Nephron progenitor cell (in vitro differentiated cells): ENCODE data around the gene MLIP.

Source experiments
- DNase-seq: peaks from one replicate; pipeline ENCODE4 v3.0.0; 2021
- H3K27ac Mint-ChIP-seq: 2 replicates; pipeline ENCODE4 v1.8.0; 2021; ENCODE audit warnings: mild to moderate bottlenecking, moderate library complexity, mixed read lengths
- H3K27me3 Mint-ChIP-seq: 2 replicates; pipeline ENCODE4 v1.8.0; 2021; ENCODE audit warnings: mild to moderate bottlenecking, low read depth, mixed read lengths; ENCODE audit not compliant: poor library complexity
- H3K36me3 Mint-ChIP-seq: 2 replicates; pipeline ENCODE4 v1.8.0; 2021; ENCODE audit warnings: low read depth, mixed read lengths
- H3K4me1 Mint-ChIP-seq: 2 replicates; pipeline ENCODE4 v1.8.0; 2021; ENCODE audit warnings: mixed read lengths
- H3K4me3 Mint-ChIP-seq: 2 replicates; pipeline ENCODE4 v1.8.0; 2021; ENCODE audit warnings: mild to moderate bottlenecking, moderate library complexity, mixed read lengths
- H3K9me3 Mint-ChIP-seq: 2 replicates; pipeline ENCODE4 v1.8.0; 2021; ENCODE audit warnings: mild to moderate bottlenecking, moderate library complexity, mixed read lengths
- TF ChIP-seq, protein P1 (sequence below): fragments of 200-600 bp; sonication (generic); IDR thresholded peaks from 2 replicates; pipeline ENCODE4 v1.5.0; 2021; ENCODE audit warnings: antibody characterized with exemption

The MLIP gene

DNA sequence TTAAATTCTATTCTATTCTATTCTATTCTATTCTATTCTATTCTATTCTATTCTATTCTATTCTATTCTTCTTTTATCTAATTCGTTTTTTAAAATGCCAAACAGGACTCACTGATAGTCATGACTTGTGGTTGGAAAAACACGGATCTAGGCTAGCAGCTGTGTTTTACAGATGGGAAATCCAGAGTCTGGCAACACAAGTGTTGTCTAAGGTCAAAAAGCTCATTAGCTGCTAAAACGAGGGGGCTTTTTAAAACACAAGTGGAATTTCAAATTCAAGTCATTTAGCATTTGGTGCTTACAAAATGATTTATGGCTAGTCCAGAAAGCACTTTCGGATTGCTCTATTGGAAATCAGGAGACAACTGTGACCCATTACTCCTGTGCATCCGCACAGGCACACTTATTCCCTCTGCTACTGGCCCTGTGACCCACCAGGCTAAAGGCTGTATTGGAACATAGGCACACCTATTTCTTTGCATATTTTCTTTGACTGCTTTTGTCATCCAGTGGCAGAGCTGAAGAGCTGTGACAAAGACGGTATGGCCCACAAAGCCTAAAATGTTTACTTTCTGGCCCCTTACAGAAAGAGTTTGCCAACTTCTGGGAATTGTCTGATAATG is 17.8 kb upstream of the MLIP start:
- Mint-ChIP-seq H3K27ac (no peak overlapping the region), H3K4me1 (peaks cover 5% of the 10 kb centered on the region), H3K36me3 (no peaks in the 10 kb centered on the region), H3K27me3 (no peaks in the 10 kb centered on the region), H3K9me3 (peaks cover 4% of the 10 kb centered on the region), H3K4me3 (no peak overlapping the region)
- no peak for DNase-seq
- TF ChIP-seq, protein P1, sequence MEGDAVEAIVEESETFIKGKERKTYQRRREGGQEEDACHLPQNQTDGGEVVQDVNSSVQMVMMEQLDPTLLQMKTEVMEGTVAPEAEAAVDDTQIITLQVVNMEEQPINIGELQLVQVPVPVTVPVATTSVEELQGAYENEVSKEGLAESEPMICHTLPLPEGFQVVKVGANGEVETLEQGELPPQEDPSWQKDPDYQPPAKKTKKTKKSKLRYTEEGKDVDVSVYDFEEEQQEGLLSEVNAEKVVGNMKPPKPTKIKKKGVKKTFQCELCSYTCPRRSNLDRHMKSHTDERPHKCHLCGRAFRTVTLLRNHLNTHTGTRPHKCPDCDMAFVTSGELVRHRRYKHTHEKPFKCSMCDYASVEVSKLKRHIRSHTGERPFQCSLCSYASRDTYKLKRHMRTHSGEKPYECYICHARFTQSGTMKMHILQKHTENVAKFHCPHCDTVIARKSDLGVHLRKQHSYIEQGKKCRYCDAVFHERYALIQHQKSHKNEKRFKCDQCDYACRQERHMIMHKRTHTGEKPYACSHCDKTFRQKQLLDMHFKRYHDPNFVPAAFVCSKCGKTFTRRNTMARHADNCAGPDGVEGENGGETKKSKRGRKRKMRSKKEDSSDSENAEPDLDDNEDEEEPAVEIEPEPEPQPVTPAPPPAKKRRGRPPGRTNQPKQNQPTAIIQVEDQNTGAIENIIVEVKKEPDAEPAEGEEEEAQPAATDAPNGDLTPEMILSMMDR, result no peak

DNA sequence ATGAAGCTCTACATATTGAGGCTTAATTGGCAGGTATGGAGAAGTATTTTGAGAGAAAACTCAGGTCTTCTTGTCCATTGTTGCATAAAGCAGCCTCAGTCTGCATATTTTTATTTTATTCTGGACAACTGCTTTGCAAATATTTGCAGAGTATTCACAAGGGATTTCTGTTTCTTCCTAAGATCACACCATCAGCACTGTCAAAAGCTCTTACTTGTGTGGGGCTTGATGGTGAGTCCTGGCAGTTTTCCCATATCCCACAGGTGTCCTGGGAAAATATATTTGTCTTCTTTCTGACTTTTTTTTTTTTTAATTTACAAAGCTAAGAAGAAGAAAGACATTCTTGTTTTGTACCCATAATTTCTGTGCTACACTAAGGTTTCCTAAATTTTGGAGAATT is 16.9 kb upstream of the MLIP start:
- Mint-ChIP-seq H3K4me1 (peaks cover 5% of the 10 kb centered on the region), H3K4me3 (no peak overlapping the region), H3K27ac (no peak overlapping the region), H3K9me3 (peaks cover 4% of the 10 kb centered on the region), H3K36me3 (no peaks in the 10 kb centered on the region), H3K27me3 (no peaks in the 10 kb centered on the region)
- no peak for DNase-seq
- TF ChIP-seq, protein P1, result no peak

DNA sequence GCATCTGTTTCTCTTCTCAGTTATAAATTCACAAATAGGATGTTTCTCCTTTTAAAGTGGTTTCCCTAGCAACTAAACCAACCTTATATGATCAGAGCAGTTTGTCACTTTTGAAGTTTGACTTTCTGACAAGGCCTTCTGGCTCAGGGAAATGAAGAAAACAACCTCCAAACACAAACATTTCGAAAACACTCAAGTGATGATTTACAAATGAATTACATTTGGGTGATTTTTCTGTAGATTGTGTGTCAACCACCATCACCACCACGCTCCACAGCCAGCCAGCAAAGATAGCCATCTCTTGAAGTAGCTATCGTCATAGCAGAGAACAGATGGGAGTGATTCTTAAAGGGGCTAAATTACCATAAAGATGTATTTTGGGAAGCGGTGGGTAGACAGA is 16.5 kb upstream of the MLIP start:
- peaks cover 4% of the 10 kb centered on the region for H3K9me3 Mint-ChIP-seq
- H3K36me3 Mint-ChIP-seq, result no peaks in the 10 kb centered on the region
- TF ChIP-seq, protein P1, result no peak
- no peak for DNase-seq
- no peak overlapping the region for H3K4me3 Mint-ChIP-seq
- H3K27me3 Mint-ChIP-seq, result no peaks in the 10 kb centered on the region
- peaks cover 5% of the 10 kb centered on the region for H3K4me1 Mint-ChIP-seq
- no peak overlapping the region for H3K27ac Mint-ChIP-seq

DNA sequence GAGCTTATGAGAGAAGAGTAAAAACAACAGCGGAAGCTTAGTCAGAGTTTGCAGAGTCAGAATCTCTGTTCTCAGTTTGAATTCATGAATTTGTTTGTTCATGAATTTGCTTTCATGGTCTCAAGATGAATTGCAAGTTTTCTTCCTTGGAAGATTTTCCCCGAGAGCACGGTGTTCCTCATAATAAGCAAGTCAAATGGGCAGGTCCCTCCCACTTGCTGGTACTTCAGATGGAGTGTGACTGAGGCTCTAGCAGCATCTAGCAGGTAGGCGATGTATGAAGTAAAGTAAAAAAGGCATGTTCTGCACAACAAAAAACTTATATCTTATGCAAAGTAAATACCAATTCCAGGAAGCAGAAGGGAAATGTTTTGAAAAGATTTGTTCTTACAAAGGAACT is 15.5 kb upstream of the MLIP start:
- H3K36me3 Mint-ChIP-seq, result no peaks in the 10 kb centered on the region
- TF ChIP-seq, protein P1, result no peak
- H3K27ac Mint-ChIP-seq, result no peak overlapping the region
- peaks cover 5% of the 10 kb centered on the region for H3K4me1 Mint-ChIP-seq
- peaks cover 4% of the 10 kb centered on the region for H3K9me3 Mint-ChIP-seq
- H3K4me3 Mint-ChIP-seq, result no peak overlapping the region
- no peaks in the 10 kb centered on the region for H3K27me3 Mint-ChIP-seq
- DNase-seq, result no peak

DNA sequence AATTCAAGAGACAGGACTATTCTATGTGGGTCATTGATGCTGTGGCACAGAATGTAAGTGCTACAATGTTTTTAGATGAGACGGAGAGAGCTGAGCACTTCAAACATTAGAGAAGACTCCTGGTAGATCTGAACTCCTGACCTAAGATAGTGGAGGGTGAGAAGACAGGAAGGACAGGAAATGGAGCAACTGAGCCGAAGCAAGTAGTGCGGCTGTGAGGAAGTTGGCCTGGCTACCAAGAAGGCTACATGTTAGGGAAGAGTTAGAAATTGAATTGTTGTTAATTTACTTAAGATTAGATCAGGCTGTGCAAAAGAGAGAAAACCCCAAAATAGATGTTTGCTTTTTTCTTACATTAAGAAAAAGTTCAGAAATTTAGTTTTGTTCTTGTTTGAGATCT is 14.4 kb upstream of the MLIP start:
- TF ChIP-seq, protein P1, result no peak
- no peak overlapping the region for H3K4me3 Mint-ChIP-seq
- H3K9me3 Mint-ChIP-seq, result peaks cover 4% of the 10 kb centered on the region
- H3K4me1 Mint-ChIP-seq, result peaks cover 5% of the 10 kb centered on the region
- no peak for DNase-seq
- no peaks in the 10 kb centered on the region for H3K36me3 Mint-ChIP-seq
- no peaks in the 10 kb centered on the region for H3K27me3 Mint-ChIP-seq
- no peak overlapping the region for H3K27ac Mint-ChIP-seq

DNA sequence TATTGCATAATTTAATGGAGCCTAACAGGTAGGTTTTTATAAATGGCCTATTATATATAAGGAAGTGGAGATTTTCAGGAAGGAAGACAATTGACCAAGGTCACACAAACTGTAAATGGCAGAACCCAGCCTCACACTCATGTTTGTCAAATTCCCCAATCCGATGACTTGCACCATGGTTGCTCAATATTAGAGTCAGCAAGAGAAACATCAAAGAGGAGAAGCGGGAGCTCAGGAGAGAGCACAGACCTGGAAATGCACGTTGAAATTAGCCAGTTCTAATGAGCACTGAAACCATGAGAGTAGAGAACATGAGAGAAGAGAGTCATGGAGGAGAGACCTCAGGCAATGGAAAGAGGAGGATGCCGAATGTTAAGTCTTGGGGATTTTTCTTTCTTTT is 13.5 kb upstream of the MLIP start:
- TF ChIP-seq, protein P1, result no peak
- H3K27me3 Mint-ChIP-seq, result no peaks in the 10 kb centered on the region
- H3K36me3 Mint-ChIP-seq, result no peaks in the 10 kb centered on the region
- no peak overlapping the region for H3K4me3 Mint-ChIP-seq
- H3K27ac Mint-ChIP-seq, result no peak overlapping the region
- no peak for DNase-seq
- H3K9me3 Mint-ChIP-seq, result peaks cover 4% of the 10 kb centered on the region
- H3K4me1 Mint-ChIP-seq, result peaks cover 5% of the 10 kb centered on the region
